NCI-H2227 treated with DMSO at 0.1 percent for 48 hours (cell line): ENCODE results near the gene KRAS.

Source experiments
- DNase-seq: peaks from one replicate; lab custom pipeline; 2025; lab: John Stamatoyannopoulos, UW

KRAS gene

DNA sequence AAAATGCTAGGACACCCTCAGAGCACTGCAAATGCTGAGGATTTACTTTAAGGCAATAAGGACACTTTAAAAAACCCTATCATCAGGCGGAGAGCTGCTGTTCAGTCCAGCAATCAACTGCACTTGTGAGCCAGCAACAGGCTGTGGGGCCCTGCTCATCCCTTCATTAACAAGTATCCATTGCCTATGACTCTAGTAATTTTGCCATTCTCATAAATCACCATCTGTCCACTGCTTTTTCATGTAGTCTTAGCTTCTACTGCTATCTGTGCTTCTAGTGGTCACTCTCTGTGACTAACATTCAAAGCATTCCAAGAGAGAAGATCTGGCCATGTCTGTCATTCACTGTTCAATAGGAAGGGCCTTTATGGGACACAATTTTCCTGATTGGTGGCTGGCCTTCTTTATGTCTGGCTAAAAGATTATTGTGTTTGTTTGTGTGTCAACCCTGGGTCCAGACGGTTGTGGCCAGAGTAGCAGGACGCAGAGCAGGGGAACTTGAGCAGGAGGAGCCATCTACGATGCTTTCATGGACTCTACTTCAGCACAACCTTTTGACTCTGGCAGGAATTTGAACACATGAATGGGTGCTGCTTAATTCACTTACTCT is 3.6 kb upstream of the KRAS start:
- peak; percentile 3 for DNase-seq

DNA sequence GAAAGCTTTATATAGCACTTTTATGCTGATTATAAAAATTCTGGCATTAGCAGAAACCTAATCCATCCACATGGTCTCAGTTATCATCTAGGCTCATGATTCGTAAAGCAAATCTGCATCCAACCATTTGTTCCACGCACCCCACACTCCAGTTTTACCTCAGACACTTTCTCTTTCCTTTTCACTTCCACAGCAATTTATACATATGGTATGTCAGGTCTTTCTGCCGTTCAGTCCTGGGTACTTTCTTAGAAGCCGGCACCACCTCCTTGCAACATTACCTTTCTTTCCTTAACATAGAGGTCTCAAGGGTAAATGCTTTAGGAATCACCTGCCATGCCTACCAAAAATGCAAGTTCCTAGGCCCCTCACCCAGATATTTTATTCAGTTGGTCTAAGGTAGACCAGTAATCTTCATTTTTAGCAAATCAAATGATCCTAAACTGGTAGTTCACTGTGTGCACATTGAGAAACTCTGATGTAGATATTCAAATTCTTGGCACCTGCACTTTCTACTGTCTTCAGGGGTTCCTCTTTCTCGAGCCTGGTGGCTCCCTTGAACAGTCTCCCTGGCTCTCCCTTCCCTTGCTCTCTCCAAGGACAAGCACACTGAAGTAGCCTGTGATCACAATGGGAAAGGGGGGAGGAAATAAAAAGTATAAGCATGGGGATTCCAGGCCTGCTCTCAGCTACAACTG is 2.8 kb upstream of the KRAS start:
- no peak for DNase-seq

DNA sequence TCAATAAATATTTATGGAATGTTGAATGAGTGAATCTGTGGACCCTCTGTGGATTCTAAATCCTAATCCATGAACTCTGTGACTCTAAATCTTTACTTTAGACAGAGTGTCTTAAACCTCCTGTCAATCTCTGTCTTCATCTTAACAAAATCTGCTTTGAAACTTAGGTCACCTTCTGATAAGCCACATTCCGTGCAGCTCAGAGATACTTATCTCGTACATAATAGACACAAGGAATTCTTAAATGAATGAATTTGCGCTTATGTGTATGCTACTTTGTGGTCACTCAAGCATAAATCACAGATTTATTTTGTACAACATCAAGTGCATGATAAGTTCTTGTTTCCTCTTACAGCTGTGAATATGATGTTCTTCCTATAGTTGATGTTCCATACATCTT is 2.2 kb upstream of the KRAS start:
- no peak for DNase-seq

DNA sequence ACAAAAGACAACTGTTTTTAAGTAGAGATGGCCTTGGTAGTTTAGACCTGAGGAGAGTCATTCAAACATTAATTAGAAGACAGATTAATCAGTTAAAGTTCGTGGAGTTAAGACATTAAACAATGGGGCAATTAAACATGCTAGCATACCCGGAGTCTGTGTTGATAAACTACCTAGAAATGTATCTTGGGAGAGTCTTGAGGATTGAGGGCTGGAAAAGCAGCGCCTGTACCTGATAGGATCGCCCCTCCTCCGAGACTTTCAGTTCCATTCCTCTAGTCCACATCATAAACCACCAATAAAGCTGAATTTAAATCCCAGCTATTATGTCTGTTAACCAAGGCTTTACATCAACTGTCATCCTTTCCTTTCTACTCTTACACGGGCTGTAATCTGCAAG is 1.0 kb upstream of the KRAS start:
- no peak for DNase-seq

DNA sequence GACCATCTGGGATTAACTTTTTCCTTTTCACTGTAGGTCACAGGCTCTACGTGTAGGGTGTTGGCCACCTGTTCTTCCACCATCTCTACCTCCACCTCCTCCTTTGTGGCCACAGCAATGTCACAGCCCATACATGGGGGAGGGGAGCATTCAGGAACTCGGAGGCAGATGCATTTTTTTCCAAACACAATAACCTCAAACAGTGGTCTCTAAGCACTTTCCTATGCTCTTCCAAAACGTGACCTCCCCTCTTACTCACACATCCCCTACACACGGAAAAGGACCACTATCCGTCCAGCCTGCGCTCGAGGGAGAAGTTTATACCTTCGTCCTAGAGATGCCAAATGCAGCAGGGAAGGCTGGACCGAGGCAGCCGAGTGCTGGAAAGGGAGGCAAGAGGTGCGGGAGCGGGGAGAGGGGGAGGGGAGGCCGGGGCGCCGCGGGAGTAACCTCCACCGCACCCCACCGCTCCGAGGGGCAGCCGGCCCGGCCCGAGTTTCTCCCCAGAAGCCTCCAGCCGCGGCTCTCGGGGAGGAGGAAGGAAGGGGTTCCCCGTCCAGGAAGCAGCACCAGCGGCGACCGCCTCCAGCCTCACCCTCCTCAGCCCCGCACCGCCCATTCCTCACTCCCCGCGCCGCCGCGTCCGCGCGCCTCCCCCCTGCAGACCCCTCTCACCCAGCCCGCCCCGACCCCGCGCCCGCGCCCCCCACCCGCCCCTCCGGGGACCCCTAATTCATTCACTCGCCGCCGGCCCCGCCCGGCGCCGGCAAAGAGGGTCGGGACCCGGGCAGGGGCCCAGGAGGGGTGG is 594 bp downstream of the KRAS start:
- peak; percentile 4 for DNase-seq

GRCh38 chr12:25248732-25249131 is 2.0 kb downstream of the KRAS start:
- no peak for DNase-seq

GRCh38 chr12:25248137-25248536 is 2.6 kb downstream of the KRAS start:
- no peak for DNase-seq

DNA sequence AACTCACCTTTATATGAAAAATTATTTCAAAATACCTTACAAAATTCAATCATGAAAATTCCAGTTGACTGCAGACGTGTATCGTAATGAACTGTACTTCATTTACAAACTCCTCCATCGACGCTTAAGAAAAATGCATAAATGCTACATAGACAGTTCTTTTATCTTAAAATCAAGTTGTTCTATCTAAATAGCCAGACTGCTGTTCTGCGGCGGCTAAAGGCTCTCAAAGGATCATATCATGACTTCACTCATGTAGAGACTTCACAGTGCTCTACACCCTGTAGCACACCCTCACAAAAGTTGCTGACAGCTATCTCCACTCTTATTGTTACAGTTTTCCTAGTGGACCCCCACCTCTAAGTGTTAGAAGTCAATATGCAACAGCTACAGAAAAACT is 5.2 kb downstream of the KRAS start:
- DNase-seq: no peak

DNA sequence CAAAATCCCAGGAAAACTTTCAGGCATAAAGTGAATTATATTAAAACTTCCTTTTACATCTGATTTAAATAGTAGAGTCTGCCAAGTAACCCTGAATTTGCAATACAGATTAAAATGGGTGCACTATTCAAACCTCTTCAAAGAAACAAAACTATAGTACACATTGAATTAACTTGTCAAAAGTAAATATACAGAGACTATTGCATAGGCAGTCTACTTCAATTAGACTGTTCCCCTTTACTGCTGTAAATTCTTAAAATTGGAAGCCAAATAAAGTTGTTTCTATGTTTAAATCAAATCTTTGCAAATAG is 7.1 kb downstream of the KRAS start:
- no peak for DNase-seq

DNA sequence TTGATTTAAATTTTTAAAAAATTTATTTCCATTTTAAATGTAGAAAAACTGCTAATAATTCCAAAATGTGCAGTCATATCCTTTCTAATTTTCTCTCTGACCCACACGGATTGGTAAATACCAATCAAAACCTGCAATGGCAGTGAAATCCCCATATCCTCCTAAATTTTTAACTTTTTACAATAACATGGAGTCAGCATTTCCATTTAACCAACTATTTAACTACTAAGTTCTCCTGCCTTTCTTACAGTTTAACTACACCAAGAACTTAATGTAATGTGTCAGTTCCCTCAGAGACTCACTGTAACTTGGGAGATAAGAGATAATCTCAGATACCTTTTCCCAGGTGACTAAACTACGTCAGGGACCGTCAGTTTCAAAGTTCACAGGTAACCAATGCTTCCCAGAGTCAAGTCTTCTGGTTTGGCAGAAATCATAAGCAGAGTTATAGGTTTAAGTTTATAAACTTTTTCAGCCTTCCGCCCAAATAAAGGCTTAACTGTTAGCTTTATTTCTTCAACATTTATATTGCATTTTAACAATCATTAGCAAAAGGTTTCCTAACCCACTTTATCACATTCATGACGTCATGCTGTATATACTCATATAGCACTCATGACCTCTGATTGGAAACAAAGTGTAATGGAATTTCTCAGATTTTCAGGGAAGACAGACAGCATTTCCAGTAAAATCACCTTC is 7.6 kb downstream of the KRAS start:
- no peak for DNase-seq

- DNase-seq: peak; percentile 18
Measured at GRCh38 chr12:25241167-25242020, 9.3 kb downstream of the KRAS start.

DNA sequence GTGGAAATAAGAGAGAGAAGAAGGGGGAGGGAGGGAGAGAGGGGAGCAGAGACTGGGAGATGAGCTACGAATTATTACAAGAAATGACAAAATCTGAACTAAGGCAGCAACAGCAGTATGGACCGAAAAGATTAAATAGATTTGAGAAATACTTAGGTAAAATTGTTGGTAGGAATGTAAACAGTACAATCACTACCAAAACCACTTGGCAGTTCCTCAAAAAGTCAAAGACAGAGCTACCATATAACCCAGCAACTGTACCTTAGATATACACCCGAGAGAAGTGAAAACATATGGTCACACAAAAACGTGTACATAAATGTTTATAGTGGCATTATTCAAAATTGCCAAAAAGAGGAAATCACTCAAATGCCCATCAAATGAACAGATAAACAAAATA is 14.1 kb downstream of the KRAS start:
- DNase-seq: no peak

DNA sequence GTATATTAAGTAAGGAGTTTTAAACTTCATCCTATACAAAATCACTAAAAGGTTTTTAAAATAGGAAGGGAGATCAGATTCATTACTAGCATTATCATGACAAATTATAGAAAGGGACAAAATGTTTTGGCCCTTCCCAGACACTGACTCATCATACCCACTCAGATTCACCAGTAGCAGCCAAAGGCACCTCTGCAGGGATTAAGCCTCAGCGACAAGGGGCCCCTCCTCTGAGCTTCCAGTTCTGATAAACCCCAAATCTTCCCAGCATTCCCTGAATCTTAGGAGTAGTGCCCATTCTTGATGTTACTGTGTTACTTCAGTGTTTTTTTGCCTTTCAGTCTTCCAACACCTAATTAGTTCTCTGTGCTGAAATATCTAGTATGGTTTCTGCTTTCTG is 14.5 kb downstream of the KRAS start:
- no peak for DNase-seq

GRCh38 chr12:25213338-25213737 is 37.4 kb downstream of the KRAS start:
- no peak for DNase-seq

- DNase-seq: no peak
Measured at GRCh38 chr12:25208554-25208953, 42.2 kb downstream of the KRAS start.

DNA sequence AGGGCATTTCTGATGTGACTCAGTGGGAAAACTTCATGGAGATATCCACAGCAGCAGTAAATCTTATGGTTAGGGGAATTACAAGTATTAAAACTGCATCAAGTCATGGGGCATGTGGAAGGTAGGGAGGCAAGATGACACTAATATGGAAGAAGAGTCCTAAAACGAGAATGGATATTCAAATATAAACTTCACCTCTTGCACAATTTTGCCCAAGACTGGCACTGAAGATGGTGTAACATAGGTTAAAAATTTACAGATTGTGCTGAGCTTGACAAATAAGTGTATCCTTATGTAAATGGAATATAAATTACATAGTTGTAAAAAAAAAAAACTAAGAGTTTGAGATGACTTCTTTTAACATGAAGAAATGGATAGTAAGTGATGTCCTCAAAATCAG is 42.9 kb downstream of the KRAS start:
- no peak for DNase-seq

- DNase-seq: no peak
Measured at GRCh38 chr12:25207411-25207810, 43.3 kb downstream of the KRAS start.

DNA sequence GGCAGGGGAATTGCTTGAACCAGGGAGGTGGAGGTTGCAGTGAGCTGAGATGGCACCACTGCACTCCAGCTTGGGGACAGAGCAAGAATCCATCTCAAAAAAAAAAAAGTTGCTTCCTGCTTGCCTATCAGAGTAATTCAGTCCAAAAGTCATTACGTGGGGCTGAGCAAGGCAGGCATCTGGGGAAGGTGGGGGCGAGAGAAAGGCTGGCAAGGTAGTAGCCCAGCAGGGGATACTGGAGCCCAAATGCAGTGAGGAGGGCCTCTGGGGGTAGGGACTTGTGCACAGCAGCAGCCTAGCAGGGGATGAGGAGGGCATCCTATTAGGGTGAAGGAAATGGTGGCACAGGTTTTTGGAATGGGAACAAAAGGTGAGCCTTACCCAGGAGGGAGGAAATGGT is 48.6 kb downstream of the KRAS start:
- DNase-seq: no peak

GRCh38 chr12:25200703-25201102 is 50.0 kb downstream of the KRAS start:
- no peak for DNase-seq

- DNase-seq: no peak
Measured at GRCh38 chr12:25197608-25198007, 53.1 kb downstream of the KRAS start.

DNA sequence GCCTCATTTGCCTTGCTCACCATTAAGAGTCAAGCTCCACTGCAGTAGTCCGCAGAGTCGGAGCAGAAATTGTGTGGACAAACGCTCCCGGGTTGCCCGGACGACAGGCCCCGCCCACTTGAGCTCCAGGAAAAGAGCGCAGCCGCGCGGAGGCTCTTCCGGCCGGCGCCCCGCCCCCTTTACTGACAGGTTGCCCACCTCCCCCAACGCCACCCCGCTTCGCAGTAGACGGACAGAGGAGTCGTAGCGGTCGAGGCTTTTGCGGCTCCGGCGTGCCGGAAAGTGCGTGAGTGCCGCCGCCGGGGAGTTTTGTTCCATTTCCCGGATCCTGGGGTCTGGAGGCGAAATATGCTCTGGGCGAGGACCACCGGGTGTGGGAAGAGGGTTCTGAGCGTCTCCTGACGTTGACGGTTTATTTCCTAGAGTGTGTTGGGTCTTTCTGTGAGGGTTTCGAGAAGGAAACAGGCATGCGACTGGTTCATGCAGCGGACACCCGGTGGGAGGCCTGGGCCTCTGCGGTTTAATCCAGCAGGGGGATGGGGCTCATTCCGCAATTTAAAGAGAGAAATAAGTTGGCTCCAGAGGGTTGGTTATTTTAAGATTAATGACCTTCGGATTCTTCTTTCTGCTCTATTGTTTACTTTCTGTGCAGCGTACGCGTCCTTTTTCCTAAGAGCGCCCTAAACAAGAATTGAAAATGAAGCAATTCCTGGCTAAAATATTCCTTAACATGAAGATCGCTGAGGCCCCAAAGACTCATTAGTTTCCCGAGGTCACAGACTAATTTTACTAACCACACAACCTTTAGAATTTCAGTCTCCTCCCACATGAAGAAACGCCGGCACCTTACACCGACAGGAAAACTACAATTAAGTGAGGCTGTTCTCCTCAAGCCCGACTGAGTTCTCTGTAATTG is 55.4 kb downstream of the KRAS start, which contains the start of the genes DNAI7 and ETFRF1:
Gene DNAI7, minus strand, starts transcription at position 105 of the 916 bp plus-strand sequence. Its CDS starts 82 bp downstream, at position 23.
Gene ETFRF1, plus strand, starts transcription at position 182 of the 916 bp plus-strand sequence. CDS start 8,720 bp downstream, outside the sequence.
- peak; percentile 89 for DNase-seq
